HG03575 (cell line): ENCODE results near the gene HHAT.

Source experiments
- ATAC-seq: cut with Tn5 transposase; IDR thresholded peaks from one replicate; pipeline ENCODE4 v1.9.1; 2021; ENCODE audit not compliant: unreplicated experiment, insufficient number of reproducible peaks, low FRiP score; ENCODE audit errors: extremely low read depth

HHAT gene

DNA sequence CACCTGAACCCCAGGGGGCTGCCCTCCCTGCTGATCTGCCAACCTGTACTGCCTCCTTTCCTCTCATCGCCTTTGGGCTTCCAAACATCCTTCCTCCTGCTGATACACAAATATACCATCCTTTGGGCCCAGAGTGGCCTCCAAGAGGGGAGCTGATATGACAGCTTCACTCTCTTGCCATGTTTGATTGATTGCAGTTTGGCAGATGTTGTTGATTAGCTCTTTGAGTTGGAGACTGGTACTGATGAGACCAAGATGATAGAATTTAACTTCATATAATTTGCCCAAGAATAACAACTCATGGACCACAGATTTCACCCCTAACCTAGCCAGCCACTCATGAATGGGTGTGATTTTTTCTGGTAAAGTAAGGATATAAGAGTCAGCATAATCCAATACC lies 227.8 kb downstream of the HHAT start:
- no peak for ATAC-seq

- ATAC-seq: no peak
Measured at GRCh38 chr1:210557426-210558077, 228.8 kb downstream of the HHAT start.

DNA sequence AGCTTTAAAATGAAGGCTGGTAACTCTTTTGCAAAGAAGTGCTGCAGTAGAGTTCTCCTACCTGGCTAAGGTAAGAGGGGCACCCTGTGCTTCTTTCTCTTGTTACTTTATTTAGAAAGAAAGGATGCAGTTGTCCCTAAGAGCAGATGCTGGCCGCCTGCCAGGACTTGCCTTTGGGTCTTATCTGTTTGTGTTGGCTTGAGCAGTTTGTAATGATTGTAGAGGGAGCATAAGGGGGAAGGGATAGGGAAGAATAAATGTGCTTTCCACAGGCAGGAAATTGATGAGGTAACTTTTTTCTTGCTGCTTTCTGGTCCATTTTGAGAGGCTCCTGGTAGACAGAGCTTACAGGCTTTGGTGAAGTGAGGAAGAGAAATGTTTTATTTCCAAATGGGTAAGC lies 229.6 kb downstream of the HHAT start:
- ATAC-seq: no peak

- ATAC-seq: no peak
Measured at GRCh38 chr1:210565306-210565705, 236.6 kb downstream of the HHAT start.

GRCh38 chr1:210568631-210569030 lies 239.9 kb downstream of the HHAT start:
- no peak for ATAC-seq

- no peak for ATAC-seq
Measured at GRCh38 chr1:210570116-210570515, 241.4 kb downstream of the HHAT start.

DNA sequence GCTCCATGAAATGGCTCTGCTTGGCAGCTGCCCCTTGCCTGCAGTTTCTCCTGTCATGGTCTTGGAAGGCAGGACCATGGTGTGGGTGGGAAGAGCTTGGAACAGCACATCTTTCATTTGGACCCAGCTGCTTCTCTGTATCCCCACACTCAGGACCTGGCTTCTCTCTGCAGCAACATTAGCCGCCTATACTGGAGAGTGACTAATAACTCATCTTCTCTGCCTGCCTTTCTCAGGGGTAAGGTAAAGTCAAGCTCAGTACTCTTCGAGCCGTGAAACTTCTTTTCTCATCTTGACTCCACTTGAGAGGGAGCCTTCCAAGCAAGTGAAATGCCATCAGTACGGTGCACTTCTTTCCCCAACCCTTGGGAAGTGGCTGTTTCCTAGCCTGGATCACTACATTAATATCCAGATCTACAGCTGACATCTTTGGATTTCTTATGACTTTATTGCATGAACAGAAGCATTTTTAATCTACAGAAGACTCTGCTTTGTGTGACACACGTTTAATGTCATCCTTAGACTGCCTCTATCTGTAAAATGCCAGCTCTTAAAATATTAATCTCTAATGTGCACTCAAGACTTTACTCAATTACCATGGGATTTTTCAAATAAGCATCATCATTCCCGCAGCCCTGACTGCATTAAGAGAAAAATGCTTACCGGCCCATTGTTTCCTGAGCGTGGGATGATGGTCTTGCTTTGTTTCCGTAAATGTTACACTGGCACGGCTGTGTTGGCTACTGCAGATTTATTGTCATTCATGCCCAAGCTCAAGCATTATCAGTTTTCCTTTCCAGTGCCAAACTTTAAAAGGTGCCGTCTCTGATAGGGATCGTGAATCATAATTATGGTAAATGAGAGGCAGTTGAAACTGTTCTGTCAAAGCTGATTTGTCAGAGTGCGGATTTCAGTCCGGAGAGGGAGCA lies 242.9 kb downstream of the HHAT start:
- no peak for ATAC-seq

- no peak for ATAC-seq
Measured at GRCh38 chr1:210573141-210573540, 244.4 kb downstream of the HHAT start.

GRCh38 chr1:210582205-210582970 lies 253.7 kb downstream of the HHAT start:
- ATAC-seq: no peak

GRCh38 chr1:210584439-210585113 lies 255.9 kb downstream of the HHAT start:
- peak; percentile 59 for ATAC-seq

- ATAC-seq: no peak
Measured at GRCh38 chr1:210586771-210587170, 258.1 kb downstream of the HHAT start.

GRCh38 chr1:210587566-210587965 lies 258.9 kb downstream of the HHAT start:
- no peak for ATAC-seq

DNA sequence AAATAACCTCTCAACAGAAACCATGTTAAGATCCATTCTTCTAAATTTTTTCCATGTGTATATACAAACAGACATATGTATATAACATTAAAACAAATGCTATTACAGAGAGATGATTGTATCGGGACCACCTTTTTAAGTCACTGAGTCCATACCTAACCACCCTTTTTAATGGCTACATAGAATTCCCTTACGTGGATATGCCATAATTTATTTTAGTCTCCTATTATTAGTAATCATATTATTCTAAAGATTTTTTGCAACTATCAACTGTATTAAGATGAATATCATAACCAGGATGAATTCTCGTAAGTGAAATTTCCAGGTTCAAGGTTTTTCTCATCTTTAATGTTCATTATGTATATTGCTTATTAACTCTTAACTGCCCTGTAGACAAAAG lies 259.7 kb downstream of the HHAT start:
- no peak for ATAC-seq

GRCh38 chr1:210588946-210589345 lies 260.2 kb downstream of the HHAT start:
- ATAC-seq: no peak

DNA sequence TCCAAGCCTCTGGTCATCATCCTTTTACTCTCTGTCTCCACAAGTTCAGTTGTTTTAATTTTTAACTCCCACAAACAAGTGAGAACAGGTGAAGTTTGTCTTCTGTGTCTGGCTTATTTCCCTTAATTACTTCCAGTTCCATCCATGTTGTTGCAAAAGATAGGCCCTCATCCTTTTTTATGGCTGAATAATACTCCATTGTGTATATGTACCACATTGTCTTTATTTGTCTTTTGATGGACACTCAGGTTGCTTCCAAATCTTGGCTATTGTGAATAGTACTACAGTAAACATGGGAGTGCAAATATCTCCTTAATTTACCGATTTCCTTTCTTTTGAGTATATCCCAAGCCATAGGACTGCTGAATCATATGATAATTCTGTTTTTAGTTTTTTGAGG lies 262.5 kb downstream of the HHAT start:
- no peak for ATAC-seq

- no peak for ATAC-seq
Measured at GRCh38 chr1:210594605-210595004, 265.9 kb downstream of the HHAT start.

DNA sequence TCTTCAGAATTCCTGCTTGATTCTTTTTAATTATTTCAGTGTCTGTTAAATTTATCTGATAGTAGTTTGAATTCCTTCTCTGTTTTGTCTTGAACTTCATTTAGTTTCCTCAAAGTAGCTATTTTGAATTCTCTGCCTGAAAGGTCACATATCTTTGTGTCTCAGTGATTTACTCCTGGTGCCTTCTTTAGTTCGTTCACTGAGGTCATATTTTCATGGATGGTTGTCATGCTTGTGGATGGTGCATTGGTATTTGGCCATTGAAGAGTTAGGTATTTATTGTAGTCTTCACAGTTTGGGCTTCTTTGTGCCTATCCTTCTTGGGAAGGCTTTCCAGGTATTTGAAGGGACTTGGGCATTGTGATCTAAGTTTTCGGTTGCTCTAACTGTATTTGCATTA lies 267.9 kb downstream of the HHAT start:
- no peak for ATAC-seq

DNA sequence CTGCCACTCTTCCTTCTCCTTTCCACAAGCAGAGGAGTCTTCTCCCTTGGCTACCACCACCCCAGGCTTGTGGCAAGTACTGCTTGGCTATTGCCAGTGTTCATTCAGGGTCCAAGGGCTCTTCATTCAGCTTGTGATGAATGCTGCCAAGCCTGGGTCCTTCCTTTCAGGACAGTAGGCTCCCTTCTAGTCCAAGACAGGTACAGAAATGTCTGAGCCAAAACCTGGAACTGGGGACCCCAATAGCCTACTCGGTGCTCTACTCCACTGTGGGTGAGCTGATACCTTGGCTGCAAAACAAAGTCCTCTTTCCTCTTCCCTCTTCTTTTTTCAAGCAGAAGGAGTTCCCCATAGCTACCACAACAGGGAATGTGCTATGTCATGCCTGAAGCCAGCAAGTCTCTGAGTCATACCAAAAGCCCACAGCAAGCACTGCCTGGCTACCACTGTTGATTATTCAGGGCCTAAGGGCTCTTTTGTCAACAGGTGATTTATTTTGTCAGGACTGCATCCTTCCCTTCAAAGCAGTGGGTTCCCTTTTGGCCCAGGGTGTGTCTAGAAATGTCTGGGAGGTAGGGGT lies 268.9 kb downstream of the HHAT start:
- ATAC-seq: peak; percentile 84

- no peak for ATAC-seq
Measured at GRCh38 chr1:210598135-210598652, 269.5 kb downstream of the HHAT start.
